Subcutaneous abdominal adipose tissue (tissue), 5 donors: ENCODE measurements around the gene DMRTC1.
"Not testable (repeated sequence)": the region's sequence is repeated elsewhere in the genome, so short reads cannot be mapped to it uniquely, and the experiment has no call there.

Experiments used
- H3K27ac ChIP-seq: one replicate; pipeline ENCODE4 v1.7.0; 2013; ENCODE audit warnings: low read depth, mild to moderate bottlenecking, inconsistent platforms, low read length, moderate library complexity
- H3K27me3 ChIP-seq, 5 donors: one replicate each; pipeline ENCODE4 v1.7.0; 2013; ENCODE audit warnings: low read length in 5 of 5, inconsistent platforms in 1 of 5; ENCODE audit not compliant: control insufficient read depth in 5 of 5, insufficient read depth in 4 of 5
- H3K36me3 ChIP-seq, 5 donors: one replicate each; pipeline ENCODE4 v1.7.0; 2013; ENCODE audit warnings: low read length in 5 of 5; ENCODE audit not compliant: control insufficient read depth in 5 of 5, insufficient read depth in 5 of 5
- H3K4me1 ChIP-seq, 5 donors: one replicate each; pipeline ENCODE4 v1.7.0; 2013; ENCODE audit warnings: low read length in 5 of 5, mild to moderate bottlenecking in 3 of 5, moderate library complexity in 1 of 5; ENCODE audit not compliant: control insufficient read depth in 5 of 5, insufficient read depth in 5 of 5
- H3K4me3 ChIP-seq, 5 donors: one replicate each; pipeline ENCODE4 v1.7.0; 2013; ENCODE audit warnings: low read length in 5 of 5, low read depth in 1 of 5
- H3K9ac ChIP-seq, 5 donors: one replicate each; pipeline ENCODE4 v1.7.0; 2013; ENCODE audit warnings: low read length in 5 of 5, mild to moderate bottlenecking in 4 of 5, moderate library complexity in 3 of 5
- H3K9me3 ChIP-seq, 5 donors: one replicate each; pipeline ENCODE4 v1.7.0; 2013; ENCODE audit warnings: low read length in 5 of 5; ENCODE audit not compliant: control insufficient read depth in 5 of 5
- donor health status: healthy.
- donor health status: healthy.
- donor health status: healthy.
- donor health status: healthy.
- donor health status: healthy.

DMRTC1 gene

GRCh38 chrX:72932283-72932682, 11.4 kb downstream of the DMRTC1 start:
- H3K36me3 ChIP-seq, H3K27ac ChIP-seq, H3K27me3 ChIP-seq, H3K4me3 ChIP-seq, H3K9ac ChIP-seq, H3K9me3 ChIP-seq, H3K4me1 ChIP-seq: not testable (repeated sequence)

GRCh38 chrX:72916096-72916495, 27.5 kb downstream of the DMRTC1 start:
- H3K9ac ChIP-seq, H3K4me3 ChIP-seq, H3K27me3 ChIP-seq, H3K36me3 ChIP-seq, H3K4me1 ChIP-seq, H3K9me3 ChIP-seq, H3K27ac ChIP-seq: not testable (repeated sequence)

- H3K9ac ChIP-seq, H3K36me3 ChIP-seq, H3K4me3 ChIP-seq, H3K27me3 ChIP-seq, H3K27ac ChIP-seq, H3K4me1 ChIP-seq, H3K9me3 ChIP-seq: not testable (repeated sequence)
These were observed 31.3 kb downstream of the DMRTC1 start, which contains the start of gene FAM236C for GRCh38 chrX:72912315-72912714. TSS of gene FAM236C (plus strand) at chrX:72912615. CDS start at chrX:72912715, 100 bp downstream.

- not testable (repeated sequence) for H3K36me3 ChIP-seq, H3K4me1 ChIP-seq, H3K27ac ChIP-seq, H3K9me3 ChIP-seq, H3K27me3 ChIP-seq, H3K4me3 ChIP-seq, H3K9ac ChIP-seq
These were observed 53.9 kb downstream of the DMRTC1 start for GRCh38 chrX:72889740-72890139.

- not testable (repeated sequence) for H3K9me3 ChIP-seq, H3K36me3 ChIP-seq, H3K27me3 ChIP-seq, H3K27ac ChIP-seq, H3K9ac ChIP-seq, H3K4me3 ChIP-seq, H3K4me1 ChIP-seq
These were observed 60.7 kb downstream of the DMRTC1 start for GRCh38 chrX:72882898-72883297.

- H3K36me3 ChIP-seq, H3K4me3 ChIP-seq, H3K27ac ChIP-seq, H3K4me1 ChIP-seq, H3K9ac ChIP-seq, H3K9me3 ChIP-seq, H3K27me3 ChIP-seq: not testable (repeated sequence)
These were observed 106.1 kb downstream of the DMRTC1 start for GRCh38 chrX:72837532-72837931.

- H3K27ac ChIP-seq, H3K27me3 ChIP-seq, H3K9me3 ChIP-seq, H3K36me3 ChIP-seq, H3K9ac ChIP-seq, H3K4me3 ChIP-seq, H3K4me1 ChIP-seq: not testable (repeated sequence)
These were observed 112.9 kb downstream of the DMRTC1 start for GRCh38 chrX:72830701-72831100.
